Measurements from ENCODE around the gene WFIKKN2.

WFIKKN2 gene
- 0 to 0.24 (median 0) reads per million in 9 experiments for total RNA-seq

GRCh38 chr17:50835301-50836234 lies at the start of gene WFIKKN2:
WFIKKN2 (plus strand) TSS chr17:50835586; CDS start chr17:50835938, 352 bp downstream.
- H3K9me3 Mint-ChIP-seq: no peaks in the 10 kb centered on the region

GRCh38 chr17:50785946-50786570 lies 49.3 kb upstream of the WFIKKN2 start:
- Mint-ChIP-seq H3K9me3 (no peaks in the 10 kb centered on the region), H3K27ac (no peak overlapping the region), H3K4me3 (no peak overlapping the region), H3K4me1 (ENCODE audit: low read depth in 2 of 2) (peaks cover 6 to 21% of the 10 kb centered on the region in 2 donors), H3K36me3 (ENCODE audit: insufficient read depth) (peaks cover 8% of the 10 kb centered on the region), H3K27me3 (no peaks in the 10 kb centered on the region)
- DNase-seq: no peak
- no peak for ATAC-seq (replicated peaks)

More at GRCh38 chr17:50835301-50836234, at the start of gene WFIKKN2:
- Mint-ChIP-seq H3K4me3 (no peak within 1 kb of the TSS), H3K27ac (no peak within 1 kb of the TSS), H3K27me3 (peaks cover 31 to 52% of the 10 kb centered on the region in 2 donors), H3K36me3 (ENCODE audit: insufficient read depth) (peaks cover 7% of the 10 kb centered on the region), H3K4me1 (ENCODE audit: low read depth in 2 of 2) (peaks cover 0 to 8% of the 10 kb centered on the region in 2 donors)
- ATAC-seq (replicated peaks) (no peak), DNase-seq (no peak)

GRCh38 chr17:50787106-50787505 lies 48.3 kb upstream of the WFIKKN2 start:
- Mint-ChIP-seq H3K27me3 (no peaks in the 10 kb centered on the region), H3K4me3 (no peak overlapping the region), H3K4me1 (ENCODE audit: low read depth in 2 of 2) (peaks cover 6 to 17% of the 10 kb centered on the region in 2 donors), H3K27ac (peak overlapping the region in 1 of 2 donors; percentile 29), H3K36me3 (ENCODE audit: insufficient read depth) (peaks cover 8% of the 10 kb centered on the region), H3K9me3 (no peaks in the 10 kb centered on the region)
- no peak for ATAC-seq (replicated peaks)
- no peak for DNase-seq

GRCh38 chr17:50790618-50791017 lies 44.8 kb upstream of the WFIKKN2 start:
- H3K9me3 Mint-ChIP-seq: no peaks in the 10 kb centered on the region
- H3K4me1 Mint-ChIP-seq (ENCODE audit: low read depth in 2 of 2): peaks cover 0 to 10% of the 10 kb centered on the region in 2 donors
- no peak overlapping the region for H3K4me3 Mint-ChIP-seq
- no peak overlapping the region for H3K27ac Mint-ChIP-seq
- ATAC-seq (replicated peaks) (no peak), DNase-seq (no peak)
- H3K27me3 Mint-ChIP-seq: no peaks in the 10 kb centered on the region
- peaks cover 7% of the 10 kb centered on the region for H3K36me3 Mint-ChIP-seq (ENCODE audit: insufficient read depth)

- Mint-ChIP-seq H3K4me1 (ENCODE audit: low read depth in 2 of 2) (peaks cover 0 to 6% of the 10 kb centered on the region in 2 donors), H3K36me3 (ENCODE audit: insufficient read depth) (peaks cover 7% of the 10 kb centered on the region), H3K9me3 (no peaks in the 10 kb centered on the region), H3K4me3 (no peak overlapping the region), H3K27ac (no peak overlapping the region), H3K27me3 (no peaks in the 10 kb centered on the region)
- ATAC-seq (replicated peaks) (no peak), DNase-seq (no peak)
These were observed 43.3 kb upstream of the WFIKKN2 start for GRCh38 chr17:50792132-50792531.

GRCh38 chr17:50793007-50793406 lies 42.4 kb upstream of the WFIKKN2 start:
- Mint-ChIP-seq H3K9me3 (no peaks in the 10 kb centered on the region), H3K36me3 (ENCODE audit: insufficient read depth) (peaks cover 7% of the 10 kb centered on the region), H3K27ac (no peak overlapping the region), H3K27me3 (no peaks in the 10 kb centered on the region), H3K4me1 (ENCODE audit: low read depth in 2 of 2) (peaks cover 0 to 3% of the 10 kb centered on the region in 2 donors), H3K4me3 (no peak overlapping the region)
- no peak for DNase-seq
- no peak for ATAC-seq (replicated peaks)

GRCh38 chr17:50794361-50794760 lies 41.0 kb upstream of the WFIKKN2 start:
- no peaks in the 10 kb centered on the region for H3K27me3 Mint-ChIP-seq
- peaks cover 0 to 3% of the 10 kb centered on the region in 2 donors for H3K4me1 Mint-ChIP-seq (ENCODE audit: low read depth in 2 of 2)
- no peak overlapping the region for H3K27ac Mint-ChIP-seq
- H3K36me3 Mint-ChIP-seq (ENCODE audit: insufficient read depth): peaks cover 3% of the 10 kb centered on the region
- DNase-seq (no peak), ATAC-seq (replicated peaks) (no peak)
- H3K4me3 Mint-ChIP-seq: no peak overlapping the region
- no peaks in the 10 kb centered on the region for H3K9me3 Mint-ChIP-seq

- peaks cover 0 to 7% of the 10 kb centered on the region in 2 donors for H3K27me3 Mint-ChIP-seq
- ATAC-seq (replicated peaks): no peak
- no peak overlapping the region for H3K27ac Mint-ChIP-seq
- H3K36me3 Mint-ChIP-seq (ENCODE audit: insufficient read depth): peaks cover 3% of the 10 kb centered on the region
- H3K9me3 Mint-ChIP-seq: no peaks in the 10 kb centered on the region
- H3K4me1 Mint-ChIP-seq (ENCODE audit: low read depth in 2 of 2): no peaks in the 10 kb centered on the region
- no peak for DNase-seq
- no peak overlapping the region for H3K4me3 Mint-ChIP-seq
These were observed 38.1 kb upstream of the WFIKKN2 start for GRCh38 chr17:50797135-50797810.

- no peak overlapping the region for H3K4me3 Mint-ChIP-seq
- DNase-seq (no peak), ATAC-seq (replicated peaks) (no peak)
- peaks cover 0 to 7% of the 10 kb centered on the region in 2 donors for H3K27me3 Mint-ChIP-seq
- H3K4me1 Mint-ChIP-seq (ENCODE audit: low read depth in 2 of 2): no peaks in the 10 kb centered on the region
- H3K9me3 Mint-ChIP-seq: no peaks in the 10 kb centered on the region
- peaks cover 3% of the 10 kb centered on the region for H3K36me3 Mint-ChIP-seq (ENCODE audit: insufficient read depth)
- no peak overlapping the region for H3K27ac Mint-ChIP-seq
These were observed 36.7 kb upstream of the WFIKKN2 start for GRCh38 chr17:50798424-50799288.

GRCh38 chr17:50799582-50799981 lies 35.8 kb upstream of the WFIKKN2 start:
- Mint-ChIP-seq H3K36me3 (ENCODE audit: insufficient read depth) (no peaks in the 10 kb centered on the region), H3K9me3 (no peaks in the 10 kb centered on the region), H3K27ac (no peak overlapping the region), H3K4me1 (ENCODE audit: low read depth in 2 of 2) (no peaks in the 10 kb centered on the region), H3K27me3 (peaks cover 0 to 7% of the 10 kb centered on the region in 2 donors), H3K4me3 (no peak overlapping the region)
- no peak for DNase-seq
- no peak for ATAC-seq (replicated peaks)

- ATAC-seq (replicated peaks) (no peak), DNase-seq (no peak)
- H3K27ac Mint-ChIP-seq: no peak overlapping the region
- H3K27me3 Mint-ChIP-seq: peaks cover 0 to 7% of the 10 kb centered on the region in 2 donors
- H3K4me1 Mint-ChIP-seq (ENCODE audit: low read depth in 2 of 2): no peaks in the 10 kb centered on the region
- H3K4me3 Mint-ChIP-seq: no peak overlapping the region
- H3K9me3 Mint-ChIP-seq: no peaks in the 10 kb centered on the region
- H3K36me3 Mint-ChIP-seq (ENCODE audit: insufficient read depth): no peaks in the 10 kb centered on the region
These were observed 35.1 kb upstream of the WFIKKN2 start for GRCh38 chr17:50800196-50800700.

- no peak for DNase-seq
- Mint-ChIP-seq H3K9me3 (no peaks in the 10 kb centered on the region), H3K36me3 (ENCODE audit: insufficient read depth) (no peaks in the 10 kb centered on the region), H3K27ac (no peak overlapping the region), H3K4me1 (ENCODE audit: low read depth in 2 of 2) (no peaks in the 10 kb centered on the region), H3K4me3 (no peak overlapping the region), H3K27me3 (peaks cover 0 to 7% of the 10 kb centered on the region in 2 donors)
- ATAC-seq (replicated peaks): no peak
These were observed 32.5 kb upstream of the WFIKKN2 start for GRCh38 chr17:50802609-50803571.
